Measurements from ENCODE around the gene TRMT6.

TRMT6 gene

DNA sequence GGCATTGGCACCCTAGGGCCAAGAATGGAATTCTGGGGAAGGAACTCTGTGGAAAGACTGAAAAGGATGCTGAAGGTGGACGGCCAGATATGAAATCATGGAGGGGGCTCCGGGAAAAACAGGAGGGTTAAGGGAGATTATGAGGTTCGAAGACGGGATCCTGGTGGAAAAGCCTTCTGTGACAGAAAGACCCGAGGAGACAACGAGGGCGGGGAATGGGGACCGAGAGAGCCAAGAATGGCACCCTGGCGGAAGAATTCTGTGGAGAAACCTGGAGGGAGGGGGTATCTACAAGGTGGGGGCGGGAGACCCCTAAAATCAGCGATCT, 426 bp downstream of the TRMT6 start:
- TF ChIP-seq ZFX (IDR thresholded peaks at IDR 0.05; ENCODE audit: borderline replicate concordance), result no peak
- TF ChIP-seq, protein P1, sequence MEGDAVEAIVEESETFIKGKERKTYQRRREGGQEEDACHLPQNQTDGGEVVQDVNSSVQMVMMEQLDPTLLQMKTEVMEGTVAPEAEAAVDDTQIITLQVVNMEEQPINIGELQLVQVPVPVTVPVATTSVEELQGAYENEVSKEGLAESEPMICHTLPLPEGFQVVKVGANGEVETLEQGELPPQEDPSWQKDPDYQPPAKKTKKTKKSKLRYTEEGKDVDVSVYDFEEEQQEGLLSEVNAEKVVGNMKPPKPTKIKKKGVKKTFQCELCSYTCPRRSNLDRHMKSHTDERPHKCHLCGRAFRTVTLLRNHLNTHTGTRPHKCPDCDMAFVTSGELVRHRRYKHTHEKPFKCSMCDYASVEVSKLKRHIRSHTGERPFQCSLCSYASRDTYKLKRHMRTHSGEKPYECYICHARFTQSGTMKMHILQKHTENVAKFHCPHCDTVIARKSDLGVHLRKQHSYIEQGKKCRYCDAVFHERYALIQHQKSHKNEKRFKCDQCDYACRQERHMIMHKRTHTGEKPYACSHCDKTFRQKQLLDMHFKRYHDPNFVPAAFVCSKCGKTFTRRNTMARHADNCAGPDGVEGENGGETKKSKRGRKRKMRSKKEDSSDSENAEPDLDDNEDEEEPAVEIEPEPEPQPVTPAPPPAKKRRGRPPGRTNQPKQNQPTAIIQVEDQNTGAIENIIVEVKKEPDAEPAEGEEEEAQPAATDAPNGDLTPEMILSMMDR (IDR thresholded peaks at IDR 0.05), result no peak
- H3K27ac ChIP-seq, result peak overlapping the region; percentile 91

DNA sequence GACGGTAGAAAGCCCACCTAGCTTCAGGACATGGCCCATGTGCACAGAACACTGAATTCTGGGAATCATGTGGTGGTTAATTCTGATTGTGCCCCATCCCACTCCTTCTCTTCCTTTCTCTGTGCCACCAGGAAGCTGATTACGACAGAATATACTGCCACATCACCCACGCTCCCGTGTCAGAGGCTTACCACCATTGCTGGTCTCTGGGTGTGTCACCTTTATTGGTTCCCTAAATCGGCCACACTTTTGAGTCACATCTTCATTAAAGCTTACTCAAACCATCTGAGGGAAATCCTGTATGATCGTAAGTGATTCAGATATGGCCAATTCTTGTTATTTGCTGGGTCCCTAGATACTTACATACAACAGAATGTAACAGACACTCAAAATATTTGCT, 3.1 kb downstream of the TRMT6 start:
- H3K27ac ChIP-seq, result no peak overlapping the region
- TF ChIP-seq, protein P1 (IDR thresholded peaks at IDR 0.05), result no peak

DNA sequence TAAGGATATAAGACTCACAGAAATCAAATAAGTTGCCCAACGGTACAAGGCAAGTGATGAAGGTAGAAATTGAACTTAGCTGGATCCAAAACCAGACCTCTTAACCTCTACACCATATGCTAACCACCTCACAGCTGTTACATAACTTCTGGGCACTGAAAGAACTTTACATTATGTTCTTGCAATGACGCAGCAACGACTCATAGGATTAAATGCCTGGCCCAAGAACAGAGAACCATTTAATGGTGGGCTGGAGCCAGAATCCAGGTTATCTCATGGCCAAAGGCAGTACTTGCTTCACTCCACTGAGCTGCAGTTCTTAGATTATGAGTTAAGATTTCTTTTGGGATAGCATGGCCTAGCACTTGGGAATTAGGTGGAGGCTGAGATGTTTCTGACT, 4.4 kb downstream of the TRMT6 start:
- TF ChIP-seq, protein P1 (IDR thresholded peaks at IDR 0.05), result no peak
- no peak for TF ChIP-seq ZFX (IDR thresholded peaks at IDR 0.05; ENCODE audit: borderline replicate concordance)
- no peak overlapping the region for H3K27ac ChIP-seq

DNA sequence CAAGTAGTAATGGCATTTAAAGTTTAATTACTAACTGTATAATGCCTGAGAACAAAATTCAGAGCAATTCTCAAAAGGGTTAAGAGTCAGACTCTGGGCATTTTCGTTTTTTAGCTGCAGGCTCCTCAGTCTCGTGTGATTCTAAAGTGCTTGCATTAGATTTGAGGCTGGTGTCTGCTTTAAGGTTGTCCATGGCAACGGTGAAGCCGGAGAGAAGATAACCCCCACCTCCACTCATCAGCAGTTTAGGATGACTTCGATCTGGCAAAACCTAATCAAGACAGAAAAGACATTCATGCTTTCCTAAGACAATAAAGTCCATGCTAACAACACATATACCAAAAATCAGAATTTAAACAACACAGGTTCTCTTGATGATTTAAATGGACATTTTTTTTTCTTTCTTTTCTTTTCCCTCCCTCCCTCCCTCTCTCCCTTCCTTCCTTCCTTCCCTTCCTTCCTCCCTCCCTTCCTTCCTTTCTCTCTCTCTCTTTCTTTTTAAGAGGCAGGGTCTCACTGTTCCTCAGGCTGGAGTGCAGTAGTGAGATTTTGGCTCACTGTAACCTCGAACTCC, 11.8 kb downstream of the TRMT6 start:
- H3K27ac ChIP-seq, result no peak overlapping the region
- TF ChIP-seq ZFX (IDR thresholded peaks at IDR 0.05; ENCODE audit: borderline replicate concordance), result no peak
- TF ChIP-seq, protein P1 (IDR thresholded peaks at IDR 0.05), result no peak

DNA sequence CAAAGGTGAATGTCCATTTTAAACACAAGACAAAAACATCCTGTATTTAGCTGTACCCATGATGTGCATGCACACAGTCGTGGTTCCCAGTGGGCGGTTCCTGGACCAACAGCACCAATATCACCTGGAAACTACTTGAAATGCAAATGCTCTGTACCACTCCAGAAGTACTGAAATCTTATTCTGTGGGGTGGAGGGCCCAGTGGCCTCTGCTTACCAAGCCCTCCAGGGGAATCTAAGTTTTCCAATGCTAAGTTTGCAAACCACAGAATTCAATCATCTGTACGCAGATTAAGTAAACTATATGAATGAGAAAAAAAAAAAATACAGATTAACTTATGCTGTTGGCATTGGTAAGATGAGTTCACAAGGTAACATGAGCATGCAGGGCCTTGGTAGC, 14.1 kb downstream of the TRMT6 start:
- TF ChIP-seq, protein P1 (IDR thresholded peaks at IDR 0.05), result no peak
- TF ChIP-seq ZFX (IDR thresholded peaks at IDR 0.05; ENCODE audit: borderline replicate concordance), result no peak
- no peak overlapping the region for H3K27ac ChIP-seq

DNA sequence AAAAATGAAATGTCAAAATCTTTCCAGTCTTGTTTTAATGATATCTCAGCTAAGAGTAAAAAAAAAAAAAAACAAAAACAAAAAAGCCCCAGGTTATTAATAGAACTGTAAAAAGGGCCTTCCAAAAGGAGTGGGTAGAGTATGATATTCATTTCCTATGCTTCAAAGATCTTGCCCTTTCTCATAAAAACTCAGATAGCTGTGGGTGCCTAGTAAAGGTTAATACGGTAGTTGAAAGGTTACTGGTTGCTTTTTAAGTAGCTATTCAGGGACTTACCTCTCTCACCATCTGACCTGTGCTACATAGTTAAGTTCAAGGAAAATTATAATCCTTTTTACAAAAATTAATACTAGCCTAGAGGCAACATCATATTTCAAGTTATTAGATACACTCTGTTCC, 14.9 kb downstream of the TRMT6 start:
- H3K27ac ChIP-seq, result no peak overlapping the region
- TF ChIP-seq, protein P1 (IDR thresholded peaks at IDR 0.05), result no peak
- TF ChIP-seq ZFX (IDR thresholded peaks at IDR 0.05; ENCODE audit: borderline replicate concordance), result no peak

DNA sequence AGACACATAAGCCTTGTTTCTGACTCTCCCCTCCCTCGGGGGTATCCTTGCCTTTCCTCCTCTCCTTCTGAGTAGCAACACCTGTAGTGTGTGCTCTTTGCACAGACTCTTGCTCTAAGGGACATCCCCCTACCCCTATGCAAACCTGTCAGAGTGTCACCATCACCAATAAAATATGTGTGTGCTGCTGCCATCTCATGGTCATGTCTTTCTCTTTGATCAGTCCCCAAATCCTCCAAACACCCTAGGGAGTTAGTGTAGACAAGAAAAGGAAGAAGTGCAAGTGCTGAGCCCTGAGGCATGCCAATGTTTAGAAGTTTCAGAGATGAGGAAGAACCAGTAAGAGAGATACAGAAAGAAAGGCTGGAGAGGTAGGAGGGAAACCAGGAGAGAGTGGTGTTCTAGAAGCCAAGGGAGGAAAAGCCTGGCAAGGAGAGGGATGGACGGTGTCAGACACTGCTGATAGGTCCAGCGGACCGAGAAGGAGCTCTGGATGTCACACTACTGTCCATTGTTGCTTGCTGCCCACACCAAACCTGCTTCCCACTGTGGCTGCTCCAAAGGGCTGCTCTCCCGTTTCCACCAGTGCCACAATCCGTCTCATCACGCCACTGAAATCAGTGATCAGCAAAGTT, 16.4 kb downstream of the TRMT6 start:
- no peak overlapping the region for H3K27ac ChIP-seq
- no peak for TF ChIP-seq ZFX (IDR thresholded peaks at IDR 0.05; ENCODE audit: borderline replicate concordance)
- TF ChIP-seq, protein P1 (IDR thresholded peaks at IDR 0.05), result peak; percentile 52
